SU-DHL-6 (cell line): ENCODE results near the gene GFOD2.
"Not testable (repeated sequence)": the region's sequence is repeated elsewhere in the genome, so short reads cannot be mapped to it uniquely, and the experiment has no call there.

Experiments
- H2AFZ ChIP-seq: fragments of 200-600 bp; sonication (generic); 2 replicates; pipeline ENCODE4 v1.6.1; 2014; ENCODE audit warnings: low read depth, mild to moderate bottlenecking, moderate library complexity, mixed read lengths, antibody characterized with exemption, low read length; ENCODE audit not compliant: severe bottlenecking
- H3F3A ChIP-seq: fragments of 200-600 bp; shearing (Covaris generic); 2 replicates; pipeline ENCODE4 v1.6.0; 2016; ENCODE audit warnings: antibody characterized with exemption, mild to moderate bottlenecking; ENCODE audit not compliant: insufficient read depth
- H3K27ac ChIP-seq: fragments of 200-600 bp; sonication (generic); 2 replicates; pipeline ENCODE4 v1.5.1; 2016; ENCODE audit warnings: low read depth, mild to moderate bottlenecking, low read length, moderate library complexity, mixed read lengths
- H3K27me3 ChIP-seq: fragments of 200-600 bp; sonication (generic), shearing (Covaris generic); 2 replicates; pipeline ENCODE4 v1.6.0; 2014; ENCODE audit warnings: mild to moderate bottlenecking, low read length
- H3K36me3 ChIP-seq: fragments of 200-600 bp; sonication (generic); 2 replicates; pipeline ENCODE4 v1.6.1; 2014; ENCODE audit warnings: mild to moderate bottlenecking, low read length, mixed read lengths
- H3K4me2 ChIP-seq: fragments of 300-600, 200-600 bp; shearing (Covaris generic), sonication (generic); 2 replicates; pipeline ENCODE4 v1.6.0; 2014; ENCODE audit warnings: low read length, low read depth, mild to moderate bottlenecking; ENCODE audit not compliant: poor library complexity, severe bottlenecking
- H3K4me3 ChIP-seq: fragments of 200-600 bp; sonication (generic); 2 replicates; pipeline ENCODE4 v1.5.1; 2014; ENCODE audit warnings: antibody characterized with exemption, low read length, mild to moderate bottlenecking, mixed read lengths; ENCODE audit not compliant: insufficient read depth, poor library complexity, severe bottlenecking
- H3K79me2 ChIP-seq: fragments of 200-600 bp; sonication (generic); 2 replicates; pipeline ENCODE4 v1.6.1; 2014; ENCODE audit warnings: mild to moderate bottlenecking, low read length, moderate library complexity; ENCODE audit not compliant: insufficient read depth
- H3K9ac ChIP-seq: fragments of 200-600 bp; sonication (generic); 2 replicates; pipeline ENCODE4 v1.7.0; 2014; ENCODE audit warnings: mild to moderate bottlenecking, low read length
- H3K9me2 ChIP-seq: fragments of 200-600 bp; sonication (generic); replicated peaks from 2 replicates; pipeline ENCODE4 v1.6.1; 2014; ENCODE audit warnings: low read length; ENCODE audit not compliant: insufficient read depth
- H3K9me3 ChIP-seq: fragments of 200-600 bp; sonication (generic); 2 replicates; pipeline ENCODE4 v1.6.1; 2014; ENCODE audit warnings: low read length, mixed read lengths; ENCODE audit not compliant: insufficient read depth
- H4K20me1 ChIP-seq: fragments of 200-600 bp; sonication (generic); 2 replicates; pipeline ENCODE4 v1.6.1; 2014; ENCODE audit warnings: low read depth, mild to moderate bottlenecking, antibody characterized with exemption, low read length, moderate library complexity, mixed read lengths
- CTCF ChIP-seq: fragments of 200-600 bp; sonication (generic); IDR thresholded peaks from one replicate; pipeline ENCODE4 v1.5.1; 2017; ENCODE audit warnings: antibody characterized with exemption, mild to moderate bottlenecking, low read length, moderate library complexity; ENCODE audit not compliant: insufficient read depth, poor library complexity, severe bottlenecking
- EZH2phosphoT487 ChIP-seq: fragments of 200-600 bp; sonication (generic), shearing (Covaris generic); conservative IDR thresholded peaks from 2 replicates; pipeline ENCODE4 v1.6.1; 2018; ENCODE audit warnings: mild to moderate bottlenecking, antibody characterized with exemption, low read length, moderate library complexity, mixed read lengths

The GFOD2 gene

GRCh38 chr16:67697422-67698185 is 21.5 kb downstream of the GFOD2 start:
- Histone ChIP-seq H3F3A (0 out of 2 replicates have a peak, but pooled peaks cover 4% of the 10 kb centered on the region), H3K9me2 (no peaks in the 10 kb centered on the region), H2AFZ (no peak overlapping the region), H4K20me1 (no peaks in the 10 kb centered on the region), H3K79me2 (peaks cover 29% of the 10 kb centered on the region), H3K9ac (no peak overlapping the region), H3K4me3 (no peak overlapping the region), H3K4me2 (no peak overlapping the region), H3K27me3 (no peaks in the 10 kb centered on the region), H3K27ac (no peak overlapping the region), H3K9me3 (no peaks in the 10 kb centered on the region), H3K36me3 (no peaks in the 10 kb centered on the region)
- TF ChIP-seq CTCF = no peak
- TF ChIP-seq EZH2phosphoT487 = no peak

- Histone ChIP-seq H3K4me2 (no peak overlapping the region), H4K20me1 (no peaks in the 10 kb centered on the region), H3K4me3 (no peak overlapping the region), H3K9ac (no peak overlapping the region), H3K9me3 (no peaks in the 10 kb centered on the region), H3K27ac (0 out of 2 replicates have a peak overlapping the region, but pooled peaks have one; percentile 23), H3K9me2 (no peaks in the 10 kb centered on the region), H2AFZ (no peak overlapping the region), H3K79me2 (peaks cover 27% of the 10 kb centered on the region), H3K36me3 (no peaks in the 10 kb centered on the region), H3F3A (0 out of 2 replicates have a peak, but pooled peaks cover 4% of the 10 kb centered on the region), H3K27me3 (no peaks in the 10 kb centered on the region)
- TF ChIP-seq EZH2phosphoT487 (no peak), CTCF (no peak)
Observed at GRCh38 chr16:67694611-67695010, 24.5 kb downstream of the GFOD2 start.

GRCh38 chr16:67693517-67694285 is 25.4 kb downstream of the GFOD2 start:
- Histone ChIP-seq H3K27ac (peak overlapping the region; percentile 38; the same call in 1 of the 2 replicates), H3K79me2 (peaks cover 19% of the 10 kb centered on the region; the same call in 1 of the 2 replicates), H3K4me2 (peak overlapping the region; percentile 33)
- H4K20me1 ChIP-seq, H3K9me2 ChIP-seq, H3K4me3 ChIP-seq, H3K9ac ChIP-seq, H3K9me3 ChIP-seq, H3K27me3 ChIP-seq, H3K36me3 ChIP-seq, H2AFZ ChIP-seq, H3F3A ChIP-seq: not testable (repeated sequence)
